Measurements from ENCODE around the gene ABR. TPM values are rescaled to one million over a fixed set of nuclear protein-coding genes. Genes with fewer than 3 reads are reported as not detected.

ABR gene
- total RNA-seq, 1 donor from 2014 or later: 76.6 TPM

- no peak for TF ChIP-seq CTCF (IDR thresholded peaks at IDR 0.05; ENCODE audit: unreplicated experiment)
- Mint-ChIP-seq H3K36me3 (ENCODE audit: low read depth, unreplicated experiment) (peaks cover 15% of the 10 kb centered on the region), H3K27me3 (ENCODE audit: unreplicated experiment) (peaks cover 6% of the 10 kb centered on the region), H3K4me1 (ENCODE audit: unreplicated experiment) (peaks cover 10% of the 10 kb centered on the region), H3K9me3 (ENCODE audit: unreplicated experiment) (no peaks in the 10 kb centered on the region), H3K4me3 (ENCODE audit: unreplicated experiment) (peak overlapping the region; percentile 37), H3K27ac (ENCODE audit: unreplicated experiment) (no peak overlapping the region)
- DNase-seq (ENCODE audit: low spot score): no peak
Observed at GRCh38 chr17:1009229-1010085, 170.3 kb downstream of the ABR start.

- peaks cover 21% of the 10 kb centered on the region for H3K4me1 Mint-ChIP-seq (ENCODE audit: unreplicated experiment)
- no peaks in the 10 kb centered on the region for H3K9me3 Mint-ChIP-seq (ENCODE audit: unreplicated experiment)
- H3K27ac Mint-ChIP-seq (ENCODE audit: unreplicated experiment): no peak overlapping the region
- DNase-seq (ENCODE audit: low spot score): no peak
- no peak overlapping the region for H3K4me3 Mint-ChIP-seq (ENCODE audit: unreplicated experiment)
- peaks cover 17% of the 10 kb centered on the region for H3K36me3 Mint-ChIP-seq (ENCODE audit: low read depth, unreplicated experiment)
- H3K27me3 Mint-ChIP-seq (ENCODE audit: unreplicated experiment): peaks cover 6% of the 10 kb centered on the region
- no peak for TF ChIP-seq CTCF (IDR thresholded peaks at IDR 0.05; ENCODE audit: unreplicated experiment)
Observed at GRCh38 chr17:1008008-1008761, 171.6 kb downstream of the ABR start.

- no peak for DNase-seq (ENCODE audit: low spot score)
- no peak for TF ChIP-seq CTCF (IDR thresholded peaks at IDR 0.05; ENCODE audit: unreplicated experiment)
- Mint-ChIP-seq H3K36me3 (ENCODE audit: low read depth, unreplicated experiment) (peaks cover 19% of the 10 kb centered on the region), H3K9me3 (ENCODE audit: unreplicated experiment) (no peaks in the 10 kb centered on the region), H3K27ac (ENCODE audit: unreplicated experiment) (no peak overlapping the region), H3K4me1 (ENCODE audit: unreplicated experiment) (peaks cover 28% of the 10 kb centered on the region), H3K4me3 (ENCODE audit: unreplicated experiment) (no peak overlapping the region), H3K27me3 (ENCODE audit: unreplicated experiment) (peaks cover 6% of the 10 kb centered on the region)
Observed at GRCh38 chr17:1007310-1008007, 172.3 kb downstream of the ABR start.

- Mint-ChIP-seq H3K4me1 (ENCODE audit: unreplicated experiment) (peaks cover 36% of the 10 kb centered on the region), H3K4me3 (ENCODE audit: unreplicated experiment) (no peak overlapping the region), H3K27me3 (ENCODE audit: unreplicated experiment) (peaks cover 8% of the 10 kb centered on the region), H3K27ac (ENCODE audit: unreplicated experiment) (no peak overlapping the region), H3K36me3 (ENCODE audit: low read depth, unreplicated experiment) (peaks cover 31% of the 10 kb centered on the region), H3K9me3 (ENCODE audit: unreplicated experiment) (no peaks in the 10 kb centered on the region)
- DNase-seq (ENCODE audit: low spot score): no peak
- TF ChIP-seq CTCF (IDR thresholded peaks at IDR 0.05; ENCODE audit: unreplicated experiment): no peak
Observed at GRCh38 chr17:1006054-1006453, 173.7 kb downstream of the ABR start.
